OCI-LY7 (cell line): ENCODE data around the gene POU2F3. TPM values are rescaled to one million over a fixed set of nuclear protein-coding genes. Genes with fewer than 3 reads are reported as not detected.

Source experiments
- BruUV-seq: library from RNA; stranded (reverse); fragments of 400-500 nt; replicated peaks from 2 replicates; lab custom pipeline; 2021; lab: Mats Ljungman, UMichigan
- CTCF ChIA-PET: fragments of 300-600 bp; sonication (Branson Sonifier 250); formaldehyde crosslinking; loops from one replicate; lab custom pipeline; 2022; ENCODE audit warnings: antibody characterized with exemption; ENCODE audit not compliant: unreplicated experiment; lab: Charles Lee
- POLR2A ChIA-PET: fragments of 300-600 bp; sonication (Branson Sonifier 250); formaldehyde crosslinking; loops from one replicate; lab custom pipeline; 2022; ENCODE audit warnings: antibody characterized with exemption; lab: Charles Lee
- DNase-seq: peaks from one replicate; pipeline ENCODE4 v3.0.0-alpha.2; 2015; ENCODE audit warnings: low spot score
- H2AFZ ChIP-seq: fragments of 200-600 bp; sonication (generic), shearing (Covaris generic); 2 replicates; pipeline ENCODE4 v1.6.1; 2014; ENCODE audit warnings: mild to moderate bottlenecking, antibody characterized with exemption, low read length, moderate library complexity
- H3K27ac ChIP-seq: fragments of 200-600 bp; sonication (generic); 2 replicates; pipeline ENCODE4 v1.5.1; 2014; ENCODE audit warnings: mixed run types, low read depth, mild to moderate bottlenecking, moderate library complexity, low read length, inconsistent platforms; ENCODE audit not compliant: poor library complexity, severe bottlenecking
- H3K36me3 ChIP-seq: fragments of 200-600 bp; sonication (generic); 2 replicates; pipeline ENCODE4 v1.6.1; 2014; ENCODE audit warnings: mild to moderate bottlenecking, antibody characterized with exemption, low read length, moderate library complexity, mixed read lengths; ENCODE audit not compliant: insufficient read depth
- H3K4me1 ChIP-seq: fragments of 200-600 bp; sonication (generic); 2 replicates; pipeline ENCODE4 v1.5.1; 2014; ENCODE audit warnings: mild to moderate bottlenecking, low read length; ENCODE audit not compliant: insufficient read depth, poor library complexity, severe bottlenecking
- H3K4me2 ChIP-seq: fragments of 200-600 bp; sonication (generic); 2 replicates; pipeline ENCODE4 v1.6.1; 2014; ENCODE audit warnings: mild to moderate bottlenecking, low read length
- H3K4me3 ChIP-seq: fragments of 200-600 bp; sonication (generic); 2 replicates; pipeline ENCODE4 v1.5.1; 2014; ENCODE audit warnings: mild to moderate bottlenecking, low read depth, low read length; ENCODE audit not compliant: poor library complexity, severe bottlenecking
- H3K79me2 ChIP-seq: fragments of 200-600 bp; sonication (generic); 2 replicates; pipeline ENCODE4 v1.6.1; 2016; ENCODE audit warnings: low read depth, mild to moderate bottlenecking, low read length, moderate library complexity, mixed read lengths; ENCODE audit not compliant: insufficient read depth
- H3K9me2 ChIP-seq: fragments of 200-600 bp; sonication (generic); 2 replicates; pipeline ENCODE4 v1.6.1; 2016; ENCODE audit warnings: mild to moderate bottlenecking, low read length, mixed read lengths; ENCODE audit not compliant: insufficient read depth
- H3K9me3 ChIP-seq: fragments of 200-600 bp; sonication (generic); 2 replicates; pipeline ENCODE4 v1.6.1; 2014; ENCODE audit warnings: mild to moderate bottlenecking, mixed run types, low read length, mixed read lengths
- H4K20me1 ChIP-seq: fragments of 200-600 bp; sonication (generic); 2 replicates; pipeline ENCODE4 v1.6.1; 2014; ENCODE audit warnings: mild to moderate bottlenecking, antibody characterized with exemption, low read length, moderate library complexity, mixed read lengths; ENCODE audit not compliant: insufficient read depth
- EZH2phosphoT487 ChIP-seq: fragments of 200-600 bp; sonication (generic); IDR thresholded peaks from 2 replicates; pipeline ENCODE4 v1.6.1; 2018; ENCODE audit warnings: low read depth, borderline replicate concordance, mild to moderate bottlenecking, mixed run types, antibody characterized with exemption, low read length, moderate library complexity, mixed read lengths
- intact Hi-C: fragments of 100-400 bp; cut with micrococcal nuclease; formaldehyde crosslinking; loops from one replicate; pipeline ENCODE4 v1.10.0; 2022; ENCODE audit not compliant: unreplicated experiment
- total RNA-seq, 2 experiments: library from RNA; depleted of rRNA in 1 of 2; stranded (reverse); fragments of >200 nt in 1 of 2; shearing (Covaris generic) in 1 of 2; gene quantifications; 2 replicates each; pipeline ENCODE4 v1.2.3, GENCODE V29; 2014 to 2022
- TF ChIP-seq, protein P1 (sequence below): fragments of 200-600 bp; sonication (generic); conservative IDR thresholded peaks from 2 replicates; pipeline ENCODE4 v1.5.1; 2014; ENCODE audit warnings: mild to moderate bottlenecking, antibody characterized with exemption, low read length, moderate library complexity, mixed read lengths

The POU2F3 gene
- total RNA-seq, 2 experiments from 2014 or later, result 0.16 TPM; not detected in 1

DNA sequence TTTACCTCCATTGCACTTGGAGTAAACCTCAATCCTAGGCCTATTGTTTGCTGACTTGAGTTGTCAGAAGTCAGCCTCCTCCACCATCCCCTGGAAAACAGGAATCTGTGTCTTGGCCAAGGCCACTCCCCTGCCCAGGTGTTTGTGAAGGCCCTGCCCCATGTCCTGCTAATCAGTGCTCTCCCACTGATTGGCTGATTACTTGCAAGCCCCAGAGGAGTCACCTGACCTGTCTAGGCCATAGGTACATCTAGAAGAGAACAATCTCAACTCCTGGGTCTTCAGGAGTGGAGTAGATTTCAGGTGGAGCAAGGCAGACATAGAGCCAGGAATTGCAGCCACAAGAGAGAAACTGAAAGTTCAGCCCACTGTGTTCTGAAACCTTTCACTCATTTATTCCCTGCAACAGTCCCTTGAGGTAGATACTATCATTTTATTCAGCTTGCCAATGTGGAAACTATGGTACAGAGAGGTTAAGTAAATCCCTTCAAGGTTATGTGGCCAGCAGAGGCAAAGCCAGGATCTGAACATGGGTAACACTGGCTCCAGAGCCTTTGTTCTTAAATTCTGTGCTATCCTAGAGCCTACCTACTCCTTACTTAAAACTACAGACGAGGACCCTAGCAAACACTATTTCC, 18.7 kb upstream of the POU2F3 start:
- H4K20me1 ChIP-seq, result no peaks in the 10 kb centered on the region
- H3K36me3 ChIP-seq, result no peaks in the 10 kb centered on the region
- DNase-seq, result no peak
- H3K9me2 ChIP-seq, result no peaks in the 10 kb centered on the region
- POLR2A ChIA-PET, result no interaction called here
- intact Hi-C loops, result no loop called here
- no TSS peak for BruUV-seq
- H3K79me2 ChIP-seq, result no peaks in the 10 kb centered on the region
- no peak overlapping the region for H2AFZ ChIP-seq
- H3K4me1 ChIP-seq, result peaks cover 10% of the 10 kb centered on the region
- TF ChIP-seq EZH2phosphoT487, result no peak
- TF ChIP-seq, protein P1, sequence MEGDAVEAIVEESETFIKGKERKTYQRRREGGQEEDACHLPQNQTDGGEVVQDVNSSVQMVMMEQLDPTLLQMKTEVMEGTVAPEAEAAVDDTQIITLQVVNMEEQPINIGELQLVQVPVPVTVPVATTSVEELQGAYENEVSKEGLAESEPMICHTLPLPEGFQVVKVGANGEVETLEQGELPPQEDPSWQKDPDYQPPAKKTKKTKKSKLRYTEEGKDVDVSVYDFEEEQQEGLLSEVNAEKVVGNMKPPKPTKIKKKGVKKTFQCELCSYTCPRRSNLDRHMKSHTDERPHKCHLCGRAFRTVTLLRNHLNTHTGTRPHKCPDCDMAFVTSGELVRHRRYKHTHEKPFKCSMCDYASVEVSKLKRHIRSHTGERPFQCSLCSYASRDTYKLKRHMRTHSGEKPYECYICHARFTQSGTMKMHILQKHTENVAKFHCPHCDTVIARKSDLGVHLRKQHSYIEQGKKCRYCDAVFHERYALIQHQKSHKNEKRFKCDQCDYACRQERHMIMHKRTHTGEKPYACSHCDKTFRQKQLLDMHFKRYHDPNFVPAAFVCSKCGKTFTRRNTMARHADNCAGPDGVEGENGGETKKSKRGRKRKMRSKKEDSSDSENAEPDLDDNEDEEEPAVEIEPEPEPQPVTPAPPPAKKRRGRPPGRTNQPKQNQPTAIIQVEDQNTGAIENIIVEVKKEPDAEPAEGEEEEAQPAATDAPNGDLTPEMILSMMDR, result no peak
- no peak overlapping the region for H3K4me2 ChIP-seq
- H3K27ac ChIP-seq, result no peak overlapping the region
- no peak overlapping the region for H3K4me3 ChIP-seq
- H3K9me3 ChIP-seq, result no peaks in the 10 kb centered on the region
- CTCF ChIA-PET, result no interaction called here

DNA sequence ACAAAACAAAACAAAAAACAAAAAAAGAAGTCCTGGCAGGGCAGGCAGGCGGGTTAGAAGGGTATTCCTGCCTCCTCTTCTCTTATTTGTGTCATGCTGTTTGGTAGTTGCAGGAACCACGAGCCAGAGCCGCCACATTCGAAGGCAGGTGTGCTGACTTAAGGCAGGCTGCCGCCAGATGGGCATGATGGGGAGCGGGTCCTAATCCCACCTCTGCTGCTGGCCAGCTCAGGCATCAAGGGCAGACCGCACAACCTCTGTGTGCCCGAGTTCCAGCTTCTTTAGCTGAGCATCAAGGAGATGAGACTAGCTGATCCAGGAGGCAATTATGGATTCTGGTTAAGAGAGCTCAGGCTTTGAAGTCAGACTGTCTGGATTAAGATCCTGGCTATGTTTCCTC, 17.0 kb upstream of the POU2F3 start:
- DNase-seq, result no peak
- intact Hi-C loops, result no loop called here
- no peak overlapping the region for H2AFZ ChIP-seq
- no peak for TF ChIP-seq EZH2phosphoT487
- TF ChIP-seq, protein P1, result no peak
- no peak overlapping the region for H3K27ac ChIP-seq
- H4K20me1 ChIP-seq, result no peaks in the 10 kb centered on the region
- CTCF ChIA-PET, result no interaction called here
- no peaks in the 10 kb centered on the region for H3K36me3 ChIP-seq
- no peaks in the 10 kb centered on the region for H3K9me2 ChIP-seq
- no peak overlapping the region for H3K4me2 ChIP-seq
- H3K9me3 ChIP-seq, result no peaks in the 10 kb centered on the region
- POLR2A ChIA-PET, result no interaction called here
- no peaks in the 10 kb centered on the region for H3K79me2 ChIP-seq
- H3K4me1 ChIP-seq, result peaks cover 10% of the 10 kb centered on the region
- H3K4me3 ChIP-seq, result no peak overlapping the region
- BruUV-seq, result no TSS peak

DNA sequence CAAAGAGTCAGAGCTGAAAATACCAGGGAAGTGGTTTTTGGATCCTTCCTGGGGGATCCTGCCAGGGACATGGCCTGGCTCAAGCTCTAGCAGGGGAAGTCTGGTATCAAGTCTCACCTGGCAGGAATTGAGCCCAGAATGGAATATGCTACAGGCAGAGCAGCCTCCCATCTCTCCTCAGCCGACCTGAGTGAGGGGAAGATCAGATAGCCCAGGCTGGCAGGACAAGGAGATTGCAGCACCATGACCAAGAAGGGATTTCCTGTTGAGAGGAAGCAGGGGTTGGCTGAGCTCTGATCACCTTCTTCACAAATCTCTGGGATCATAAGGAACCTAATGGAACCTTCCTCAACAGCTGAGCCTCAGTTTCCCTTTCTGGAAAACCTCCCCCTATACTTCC, 16.1 kb upstream of the POU2F3 start:
- ChIA-PET POLR2A (no interaction called here), CTCF (no interaction called here)
- no peak overlapping the region for H3K4me2 ChIP-seq
- H2AFZ ChIP-seq, result no peak overlapping the region
- no peaks in the 10 kb centered on the region for H3K9me3 ChIP-seq
- TF ChIP-seq, protein P1, result no peak
- TF ChIP-seq EZH2phosphoT487, result no peak
- BruUV-seq, result no TSS peak
- H4K20me1 ChIP-seq, result no peaks in the 10 kb centered on the region
- H3K27ac ChIP-seq, result no peak overlapping the region
- no peaks in the 10 kb centered on the region for H3K79me2 ChIP-seq
- no peak for DNase-seq
- H3K4me1 ChIP-seq, result peaks cover 10% of the 10 kb centered on the region
- H3K36me3 ChIP-seq, result no peaks in the 10 kb centered on the region
- no peak overlapping the region for H3K4me3 ChIP-seq
- intact Hi-C loops, result no loop called here
- no peaks in the 10 kb centered on the region for H3K9me2 ChIP-seq
